Endothelial cell of umbilical vein (primary cell): ENCODE measurements around the gene STMP1.

Experiments
- EZH2 ChIP-seq: IDR thresholded peaks from 2 replicates; pipeline ENCODE4 v1.6.1; 2012; ENCODE audit warnings: borderline replicate concordance, low read depth, mild to moderate bottlenecking, moderate library complexity, low read length, inconsistent platforms; ENCODE audit not compliant: severe bottlenecking
- FOS ChIP-seq: IDR thresholded peaks from 2 replicates; pipeline ENCODE4 v1.6.1; 2011; ENCODE audit warnings: mild to moderate bottlenecking, low read length, moderate library complexity, borderline replicate concordance; ENCODE audit not compliant: insufficient read depth
- JUN ChIP-seq: IDR thresholded peaks from 2 replicates; pipeline ENCODE4 v1.6.1; 2011; ENCODE audit warnings: borderline replicate concordance, low read depth; ENCODE audit not compliant: insufficient read length, insufficient read depth
- POLR2A ChIP-seq: IDR thresholded peaks from 2 replicates; pipeline ENCODE4 v1.6.1; 2012; ENCODE audit warnings: low read depth, mild to moderate bottlenecking, control low read depth, low read length
- POLR2AphosphoS5 ChIP-seq: IDR thresholded peaks from 2 replicates; pipeline ENCODE4 v1.6.1; 2012; ENCODE audit warnings: low read depth, mild to moderate bottlenecking, control low read depth, low read length, moderate library complexity; ENCODE audit not compliant: insufficient read depth
- TF ChIP-seq, protein P1 (sequence below), 2 donors: IDR thresholded peaks; 1 replicate in 1 of 2; 2 replicates in 1 of 2; pipeline ENCODE4 v1.5.1; 2011; ENCODE audit warnings: low read length in 2 of 2, mild to moderate bottlenecking in 2 of 2, moderate library complexity in 2 of 2, control low read depth in 1 of 2, inconsistent platforms in 1 of 2, low read depth in 1 of 2; ENCODE audit not compliant: insufficient read depth in 1 of 2; ENCODE audit errors: extremely low read depth in 1 of 2
- TF ChIP-seq, protein P2 (sequence below): IDR thresholded peaks from 2 replicates; pipeline ENCODE4 v1.6.1; 2011; ENCODE audit not compliant: insufficient read depth, insufficient read length

DNA sequence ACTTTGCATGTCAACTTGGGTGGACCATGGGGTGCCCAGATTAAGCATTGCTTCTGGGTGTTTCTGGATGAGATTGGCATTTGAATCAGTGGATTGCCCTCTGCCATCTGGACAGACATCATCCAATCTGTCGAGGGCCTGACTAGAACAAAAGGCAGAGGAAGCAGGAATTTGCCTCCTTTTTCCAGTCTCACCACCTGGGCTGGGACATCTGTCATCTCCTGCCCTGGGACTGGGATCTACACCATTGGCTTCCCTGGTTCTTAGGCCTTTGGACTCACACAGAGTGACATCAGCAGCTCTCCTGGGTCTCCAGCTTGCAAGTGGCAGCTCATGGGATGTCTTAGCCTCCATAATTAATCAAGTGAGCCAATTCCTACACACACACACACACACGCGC, 55.4 kb downstream of the STMP1 start:
- TF ChIP-seq, protein P1, sequence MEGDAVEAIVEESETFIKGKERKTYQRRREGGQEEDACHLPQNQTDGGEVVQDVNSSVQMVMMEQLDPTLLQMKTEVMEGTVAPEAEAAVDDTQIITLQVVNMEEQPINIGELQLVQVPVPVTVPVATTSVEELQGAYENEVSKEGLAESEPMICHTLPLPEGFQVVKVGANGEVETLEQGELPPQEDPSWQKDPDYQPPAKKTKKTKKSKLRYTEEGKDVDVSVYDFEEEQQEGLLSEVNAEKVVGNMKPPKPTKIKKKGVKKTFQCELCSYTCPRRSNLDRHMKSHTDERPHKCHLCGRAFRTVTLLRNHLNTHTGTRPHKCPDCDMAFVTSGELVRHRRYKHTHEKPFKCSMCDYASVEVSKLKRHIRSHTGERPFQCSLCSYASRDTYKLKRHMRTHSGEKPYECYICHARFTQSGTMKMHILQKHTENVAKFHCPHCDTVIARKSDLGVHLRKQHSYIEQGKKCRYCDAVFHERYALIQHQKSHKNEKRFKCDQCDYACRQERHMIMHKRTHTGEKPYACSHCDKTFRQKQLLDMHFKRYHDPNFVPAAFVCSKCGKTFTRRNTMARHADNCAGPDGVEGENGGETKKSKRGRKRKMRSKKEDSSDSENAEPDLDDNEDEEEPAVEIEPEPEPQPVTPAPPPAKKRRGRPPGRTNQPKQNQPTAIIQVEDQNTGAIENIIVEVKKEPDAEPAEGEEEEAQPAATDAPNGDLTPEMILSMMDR (IDR thresholded peaks at IDR 0.05; ENCODE audit: extremely low read depth in 1 of 2, insufficient read depth in 1 of 2, low read depth in 1 of 2, low read length in 2 of 2): no peak
- TF ChIP-seq EZH2 (no peak), POLR2A (no peak), POLR2AphosphoS5 (no peak), JUN (no peak), FOS (no peak)
- TF ChIP-seq, protein P2, sequence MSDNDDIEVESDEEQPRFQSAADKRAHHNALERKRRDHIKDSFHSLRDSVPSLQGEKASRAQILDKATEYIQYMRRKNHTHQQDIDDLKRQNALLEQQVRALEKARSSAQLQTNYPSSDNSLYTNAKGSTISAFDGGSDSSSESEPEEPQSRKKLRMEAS: no peak
